GM21423 (cell line): ENCODE data around the gene ASCC1.

Experiments
- ATAC-seq: cut with Tn5 transposase; IDR thresholded peaks from one replicate; pipeline ENCODE4 v1.9.1; 2021; ENCODE audit warnings: mild to moderate bottlenecking, moderate library complexity; ENCODE audit not compliant: unreplicated experiment

ASCC1 gene

GRCh38 chr10:72105098-72105475 is 111.0 kb downstream of the ASCC1 start:
- ATAC-seq: no peak

GRCh38 chr10:72104472-72105097 is 111.5 kb downstream of the ASCC1 start:
- no peak for ATAC-seq

- ATAC-seq: no peak
Measured at GRCh38 chr10:72099600-72099921, 116.5 kb downstream of the ASCC1 start.

GRCh38 chr10:72098836-72099599 is 117.1 kb downstream of the ASCC1 start:
- ATAC-seq: no peak

- ATAC-seq: no peak
Measured at GRCh38 chr10:72098301-72098835, 117.7 kb downstream of the ASCC1 start.

- ATAC-seq: no peak
Measured at GRCh38 chr10:72097448-72098300, 118.4 kb downstream of the ASCC1 start.

GRCh38 chr10:72096115-72097000 is 119.7 kb downstream of the ASCC1 start:
- ATAC-seq: no peak

GRCh38 chr10:72095195-72095594 is 120.9 kb downstream of the ASCC1 start:
- ATAC-seq: no peak

GRCh38 chr10:72094574-72094973 is 121.5 kb downstream of the ASCC1 start:
- ATAC-seq: no peak

GRCh38 chr10:72093450-72093849 is 122.6 kb downstream of the ASCC1 start:
- no peak for ATAC-seq

GRCh38 chr10:72092987-72093386 is 123.1 kb downstream of the ASCC1 start:
- ATAC-seq: no peak

- no peak for ATAC-seq
Measured at GRCh38 chr10:72092171-72092924, 123.7 kb downstream of the ASCC1 start.

GRCh38 chr10:72090326-72090725 is 125.8 kb downstream of the ASCC1 start:
- no peak for ATAC-seq

GRCh38 chr10:72089618-72090017 is 126.5 kb downstream of the ASCC1 start:
- no peak for ATAC-seq

- ATAC-seq: no peak
Measured at GRCh38 chr10:72088889-72089575, 127.0 kb downstream of the ASCC1 start.

- ATAC-seq: no peak
Measured at GRCh38 chr10:72087969-72088888, 127.8 kb downstream of the ASCC1 start, which contains the start of gene SPOCK2. SPOCK2 (minus strand) TSS chr10:72088551; CDS start chr10:72088328, 223 bp downstream.

GRCh38 chr10:72087392-72087968 is 128.6 kb downstream of the ASCC1 start:
- ATAC-seq: no peak
